Activated B cell treated with CpG ODN at 0.5 μM for 24 hours (primary cell): ENCODE results near the gene PRKCZ. TPM values are rescaled to one million over a fixed set of nuclear protein-coding genes. Genes with fewer than 3 reads are reported as not detected.

ENCODE experiments used
- ATAC-seq: fragments of 200-7000 bp; cut with Tn5 transposase; one replicate; pipeline ENCODE4 v1.10.0; 2021; ENCODE audit warnings: low read depth, mild to moderate bottlenecking, moderate library complexity
- CTCF ChIA-PET: fragments of 350-600 bp; sonication (Branson Sonifier 250); formaldehyde crosslinking; loops from one replicate; lab custom pipeline; 2021; ENCODE audit warnings: antibody characterized with exemption; lab: Charles Lee
- POLR2A ChIA-PET: fragments of 350-600 bp; sonication (Branson Sonifier 250); formaldehyde crosslinking; loops from one replicate; lab custom pipeline; 2021; ENCODE audit warnings: antibody characterized with exemption; lab: Charles Lee
- DNase-seq: peaks from one replicate; pipeline ENCODE4 v3.0.0; 2022
- H3K27ac Mint-ChIP-seq: one replicate; pipeline ENCODE4 v1.8.0; 2020; ENCODE audit warnings: mixed read lengths
- H3K27me3 Mint-ChIP-seq: one replicate; pipeline ENCODE4 v1.8.0; 2021; ENCODE audit warnings: mixed read lengths
- H3K36me3 Mint-ChIP-seq: one replicate; pipeline ENCODE4 v1.8.0; 2021; ENCODE audit warnings: low read depth, mixed read lengths
- H3K4me1 Mint-ChIP-seq: one replicate; pipeline ENCODE4 v1.8.0; 2021; ENCODE audit warnings: mixed read lengths
- H3K4me3 Mint-ChIP-seq: one replicate; pipeline ENCODE4 v1.8.0; 2020; ENCODE audit warnings: mild to moderate bottlenecking, mixed read lengths
- H3K9me3 Mint-ChIP-seq: one replicate; pipeline ENCODE4 v1.8.0; 2020; ENCODE audit warnings: mixed read lengths
- CTCF ChIP-seq: fragments of 200-600 bp; IDR thresholded peaks from one replicate; pipeline ENCODE4 v1.8.0; 2022; ENCODE audit warnings: antibody characterized with exemption, mild to moderate bottlenecking
- intact Hi-C: fragments of 100-400 bp; cut with micrococcal nuclease; formaldehyde crosslinking; loops from one replicate; pipeline ENCODE4 v1.15.1; 2024
- total RNA-seq: library from RNA; stranded (reverse); gene quantifications from 2 replicates; pipeline ENCODE4 v1.2.3, GENCODE V29; 2022

The PRKCZ gene
- total RNA-seq, 1 donor from 2014 or later: 28.5 TPM

- ChIA-PET CTCF (no interaction called here), POLR2A (no interaction called here)
- no peak for ATAC-seq
- Mint-ChIP-seq H3K4me3 (no peak overlapping the region), H3K27ac (no peak overlapping the region), H3K9me3 (no peaks in the 10 kb centered on the region), H3K27me3 (no peaks in the 10 kb centered on the region), H3K36me3 (peaks cover 50% of the 10 kb centered on the region), H3K4me1 (no peaks in the 10 kb centered on the region)
- DNase-seq: no peak
- TF ChIP-seq CTCF: no peak
- intact Hi-C loops: no loop called here
Observed at GRCh38 chr1:2151911-2152310, 101.7 kb downstream of the PRKCZ start.

GRCh38 chr1:2152954-2153353, 102.7 kb downstream of the PRKCZ start:
- ATAC-seq (no peak), DNase-seq (no peak)
- TF ChIP-seq CTCF: no peak

GRCh38 chr1:2154022-2154421, 103.8 kb downstream of the PRKCZ start:
- no peaks in the 10 kb centered on the region for H3K9me3 Mint-ChIP-seq
- TF ChIP-seq CTCF: no peak
- H3K4me3 Mint-ChIP-seq: no peak overlapping the region
- no peak for DNase-seq
- intact Hi-C loops: no loop called here
- H3K27ac Mint-ChIP-seq: no peak overlapping the region
- CTCF ChIA-PET: no interaction called here
- no peak for ATAC-seq
- H3K36me3 Mint-ChIP-seq: peaks cover 60% of the 10 kb centered on the region
- POLR2A ChIA-PET: no interaction called here
- H3K27me3 Mint-ChIP-seq: no peaks in the 10 kb centered on the region
- H3K4me1 Mint-ChIP-seq: no peaks in the 10 kb centered on the region

More at GRCh38 chr1:2152954-2153353, 102.7 kb downstream of the PRKCZ start:
- peaks cover 55% of the 10 kb centered on the region for H3K36me3 Mint-ChIP-seq
- no peak overlapping the region for H3K27ac Mint-ChIP-seq
- no peaks in the 10 kb centered on the region for H3K27me3 Mint-ChIP-seq
- ChIA-PET CTCF (no interaction called here), POLR2A (no interaction called here)
- H3K4me1 Mint-ChIP-seq: no peaks in the 10 kb centered on the region
- no peaks in the 10 kb centered on the region for H3K9me3 Mint-ChIP-seq
- H3K4me3 Mint-ChIP-seq: no peak overlapping the region
- intact Hi-C loops: no loop called here

- Mint-ChIP-seq H3K9me3 (no peaks in the 10 kb centered on the region), H3K4me1 (no peaks in the 10 kb centered on the region), H3K27me3 (no peaks in the 10 kb centered on the region), H3K4me3 (no peak overlapping the region), H3K27ac (no peak overlapping the region), H3K36me3 (peaks cover 66% of the 10 kb centered on the region)
- DNase-seq (no peak), ATAC-seq (no peak)
- TF ChIP-seq CTCF: no peak
- intact Hi-C loops: no loop called here
- ChIA-PET CTCF (no interaction called here), POLR2A (no interaction called here)
Observed at GRCh38 chr1:2155147-2155598, 105.0 kb downstream of the PRKCZ start.

- Mint-ChIP-seq H3K4me1 (no peaks in the 10 kb centered on the region), H3K27ac (no peak overlapping the region), H3K9me3 (no peaks in the 10 kb centered on the region), H3K36me3 (peaks cover 65% of the 10 kb centered on the region), H3K27me3 (no peaks in the 10 kb centered on the region), H3K4me3 (no peak overlapping the region)
- ChIA-PET CTCF (no interaction called here), POLR2A (no interaction called here)
- DNase-seq (no peak), ATAC-seq (no peak)
- intact Hi-C loops: no loop called here
- no peak for TF ChIP-seq CTCF
Observed at GRCh38 chr1:2155788-2156187, 105.6 kb downstream of the PRKCZ start.
